ENCODE measurements around the gene MCEMP1.

DNA sequence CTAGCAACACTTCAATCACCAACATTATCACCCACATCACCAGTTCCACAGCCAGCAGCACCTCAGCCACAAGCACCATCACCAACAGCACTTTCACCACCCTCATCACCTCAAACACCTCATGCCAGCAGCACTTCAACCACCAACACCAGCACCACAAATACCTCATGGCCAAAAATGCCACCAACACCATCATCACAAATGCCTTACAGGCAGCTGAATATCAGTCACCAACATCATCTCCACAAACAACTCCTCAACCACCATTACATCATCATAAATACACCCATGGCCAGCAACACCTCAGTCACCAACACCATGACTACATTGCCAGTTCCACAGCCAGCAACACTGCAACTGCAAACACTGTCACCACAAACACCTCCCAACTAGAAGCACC is 14.6 kb downstream of the MCEMP1 start:
- TF ChIP-seq, protein P1, sequence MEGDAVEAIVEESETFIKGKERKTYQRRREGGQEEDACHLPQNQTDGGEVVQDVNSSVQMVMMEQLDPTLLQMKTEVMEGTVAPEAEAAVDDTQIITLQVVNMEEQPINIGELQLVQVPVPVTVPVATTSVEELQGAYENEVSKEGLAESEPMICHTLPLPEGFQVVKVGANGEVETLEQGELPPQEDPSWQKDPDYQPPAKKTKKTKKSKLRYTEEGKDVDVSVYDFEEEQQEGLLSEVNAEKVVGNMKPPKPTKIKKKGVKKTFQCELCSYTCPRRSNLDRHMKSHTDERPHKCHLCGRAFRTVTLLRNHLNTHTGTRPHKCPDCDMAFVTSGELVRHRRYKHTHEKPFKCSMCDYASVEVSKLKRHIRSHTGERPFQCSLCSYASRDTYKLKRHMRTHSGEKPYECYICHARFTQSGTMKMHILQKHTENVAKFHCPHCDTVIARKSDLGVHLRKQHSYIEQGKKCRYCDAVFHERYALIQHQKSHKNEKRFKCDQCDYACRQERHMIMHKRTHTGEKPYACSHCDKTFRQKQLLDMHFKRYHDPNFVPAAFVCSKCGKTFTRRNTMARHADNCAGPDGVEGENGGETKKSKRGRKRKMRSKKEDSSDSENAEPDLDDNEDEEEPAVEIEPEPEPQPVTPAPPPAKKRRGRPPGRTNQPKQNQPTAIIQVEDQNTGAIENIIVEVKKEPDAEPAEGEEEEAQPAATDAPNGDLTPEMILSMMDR (IDR thresholded peaks at IDR 0.05; ENCODE audit: insufficient read depth, low read depth, low read length): no peak
- TF ChIP-seq EZH2 (IDR thresholded peaks at IDR 0.05; ENCODE audit: insufficient read depth, low read length): no peak

All from astrocyte (in vitro differentiated cells and primary cell).